GM19240 (cell line): Measurements from ENCODE around the gene SRGAP3.

ENCODE experiments used
- DNase-seq: peaks from one replicate; pipeline ENCODE4 v3.0.0; 2011; ENCODE audit warnings: low spot score; ENCODE audit not compliant: insufficient read length

SRGAP3 gene

GRCh38 chr3:9061634-9062033, 187.8 kb downstream of the SRGAP3 start:
- DNase-seq, result no peak

GRCh38 chr3:9059489-9060400, 189.7 kb downstream of the SRGAP3 start:
- no peak for DNase-seq

DNA sequence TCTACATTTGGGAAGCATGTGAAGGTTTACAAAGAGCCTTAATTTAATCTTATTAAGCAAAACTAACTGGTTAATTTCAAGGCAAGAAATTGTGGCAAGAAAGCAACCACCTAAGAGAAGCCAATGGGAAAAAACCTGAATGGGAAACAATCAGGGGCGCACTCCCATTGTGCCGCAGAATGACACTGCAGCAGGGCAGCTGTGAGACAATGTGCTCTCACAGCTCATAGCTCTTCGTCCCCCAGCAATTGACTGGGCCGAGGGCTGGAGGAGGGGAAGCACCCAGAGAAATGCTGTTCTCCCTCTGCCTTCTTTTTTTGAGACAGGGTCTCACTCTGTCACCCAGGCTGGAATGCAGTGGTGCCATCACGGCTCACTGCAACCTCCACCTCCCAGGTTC, 192.9 kb downstream of the SRGAP3 start:
- DNase-seq, result no peak

DNA sequence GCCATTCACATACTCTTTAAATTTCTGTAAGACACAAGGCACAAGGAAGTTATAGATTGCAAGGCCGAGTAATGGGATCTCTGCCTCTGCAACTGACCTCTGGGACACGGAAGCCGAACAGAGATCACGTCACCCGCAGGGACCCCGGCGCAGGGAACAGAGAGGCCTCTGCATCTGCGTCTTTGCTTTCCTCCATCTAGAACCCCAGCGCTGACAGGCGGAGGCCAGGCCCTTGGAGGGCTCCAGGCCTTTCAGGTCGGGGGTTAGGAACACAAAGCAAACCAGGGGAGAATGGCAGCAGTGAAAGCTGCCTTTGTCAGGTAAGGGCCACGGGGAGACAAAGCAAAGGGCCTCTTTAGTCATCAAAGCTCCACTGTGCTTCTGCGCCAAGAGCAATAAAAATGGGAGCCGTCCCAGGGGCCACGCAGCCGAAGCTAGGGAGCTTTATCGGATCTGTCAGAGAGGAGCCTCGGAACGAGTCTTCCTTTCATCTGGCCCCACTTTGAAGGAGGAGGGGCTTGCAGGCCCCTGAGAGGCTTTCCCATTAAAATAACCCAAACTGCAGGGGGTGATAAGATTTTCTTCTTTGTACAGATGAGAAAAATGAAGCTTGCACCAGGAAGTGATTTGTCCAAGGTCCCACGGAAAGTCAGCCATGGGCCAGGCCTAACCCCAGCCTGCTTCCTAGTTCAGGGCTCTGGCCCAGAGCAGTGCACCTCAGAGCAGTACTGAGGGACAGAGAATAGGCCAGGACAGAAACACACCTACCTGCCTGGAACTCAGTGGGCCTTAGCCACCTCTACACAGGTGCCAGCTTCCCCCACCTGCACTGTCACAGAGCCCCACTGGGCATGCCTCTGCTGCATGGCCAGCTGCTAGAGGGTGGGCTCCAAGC, 201.7 kb downstream of the SRGAP3 start:
- DNase-seq, result no peak

GRCh38 chr3:9045371-9045770, 204.1 kb downstream of the SRGAP3 start:
- DNase-seq, result no peak

- DNase-seq, result no peak
Measured at GRCh38 chr3:9043063-9043462, 206.4 kb downstream of the SRGAP3 start.

GRCh38 chr3:9041626-9042025, 207.8 kb downstream of the SRGAP3 start:
- no peak for DNase-seq

DNA sequence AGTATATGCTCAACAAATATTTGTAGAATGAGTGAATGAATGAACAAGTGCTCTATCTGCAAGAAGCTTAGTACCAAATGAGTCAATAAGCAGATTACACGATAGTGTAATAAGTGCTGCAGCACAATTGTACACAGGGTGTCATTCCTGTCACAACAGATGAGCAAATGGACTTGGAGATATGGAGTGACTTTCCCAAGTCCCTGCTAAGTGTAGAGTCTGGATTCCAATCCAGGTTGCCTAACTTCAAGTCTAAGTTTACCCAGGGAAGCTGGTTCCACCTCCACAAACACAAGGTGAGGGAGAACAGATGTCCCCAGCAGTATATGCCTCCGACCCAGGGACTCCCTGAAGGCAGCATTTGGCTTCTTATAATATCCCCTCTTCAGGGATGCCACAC, 208.4 kb downstream of the SRGAP3 start:
- no peak for DNase-seq

DNA sequence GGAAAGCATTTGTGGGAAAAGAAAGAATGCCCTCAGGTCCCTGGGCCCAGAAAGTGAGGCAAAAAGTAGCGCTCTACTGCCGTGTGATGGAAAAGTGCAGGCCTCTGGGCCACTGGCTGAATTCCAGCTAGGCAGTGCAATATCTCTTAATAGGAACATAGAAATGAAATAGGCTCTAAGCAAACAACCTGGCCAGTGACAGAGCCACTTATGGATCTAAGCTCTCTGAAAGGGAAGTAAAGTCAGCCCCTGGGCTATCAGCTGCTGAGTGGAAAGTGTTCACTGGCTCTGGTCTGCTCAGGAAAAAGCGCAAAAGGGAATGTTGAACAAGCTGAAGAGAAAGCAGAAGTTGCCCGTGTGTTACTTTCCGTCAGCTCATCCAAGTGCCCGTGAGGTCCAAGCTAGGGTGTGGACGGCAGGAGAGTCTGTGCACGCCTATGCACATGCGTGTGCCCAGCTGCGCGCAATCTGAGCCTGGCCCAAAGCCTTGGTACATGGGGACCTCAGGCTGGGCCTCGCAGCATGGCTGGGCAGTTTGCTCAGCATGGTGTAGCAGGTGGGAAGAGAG, 212.2 kb downstream of the SRGAP3 start:
- no peak for DNase-seq

DNA sequence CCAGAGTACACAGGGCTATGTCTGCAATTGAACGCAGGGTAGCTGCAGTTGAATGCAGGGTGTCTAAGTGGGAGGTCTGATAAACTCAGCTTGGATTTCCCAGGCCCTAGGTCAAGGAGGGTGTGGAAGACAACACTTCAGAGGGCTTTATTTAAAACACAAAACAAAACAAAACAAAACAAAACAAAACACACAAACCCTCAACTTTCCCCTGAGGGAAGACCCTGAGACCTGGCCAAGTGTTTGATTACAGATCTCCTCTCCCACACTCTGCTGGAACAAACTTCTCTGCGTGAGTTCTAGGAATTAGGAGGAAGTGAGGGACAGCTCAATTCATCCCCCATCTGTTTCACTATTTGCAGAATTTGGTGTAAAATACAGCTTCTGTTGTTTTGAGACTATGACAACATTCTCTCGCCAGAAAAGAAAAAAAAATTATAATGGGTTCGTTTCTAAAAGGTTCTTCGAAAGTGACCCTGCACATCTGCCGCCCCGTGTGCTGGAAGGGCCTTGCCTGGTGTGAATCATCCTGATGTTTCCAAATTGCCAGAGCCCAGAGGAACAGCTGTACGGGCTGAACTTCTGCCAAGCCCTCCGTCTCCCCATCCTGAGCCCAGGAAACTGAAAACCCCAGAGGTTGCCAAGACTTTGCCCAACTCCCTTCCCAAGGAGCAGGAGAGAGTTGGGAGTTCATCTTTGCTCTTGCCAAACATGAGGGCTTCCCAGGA, 212.9 kb downstream of the SRGAP3 start:
- DNase-seq, result no peak

- DNase-seq, result no peak
Measured at GRCh38 chr3:9035961-9036360, 213.5 kb downstream of the SRGAP3 start.

DNA sequence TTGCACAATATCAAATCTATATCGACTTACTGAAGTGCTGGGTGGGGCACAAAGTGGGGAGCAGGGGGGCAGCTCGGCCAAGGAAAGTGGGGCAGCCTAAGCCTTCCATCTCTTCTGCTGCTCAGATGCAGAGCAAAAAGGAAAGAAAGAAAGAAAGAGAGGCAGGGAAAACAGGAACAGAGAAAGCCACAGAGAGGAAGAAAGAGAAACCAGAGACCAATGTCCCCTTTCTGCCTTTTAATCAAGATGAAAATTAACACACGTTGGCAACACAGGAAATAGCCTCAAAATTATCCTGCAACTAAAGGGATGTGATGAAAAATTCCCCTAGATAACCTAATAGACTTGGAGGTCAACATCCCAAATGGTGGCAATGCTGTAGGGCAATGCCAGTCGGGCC, 214.0 kb downstream of the SRGAP3 start:
- no peak for DNase-seq

DNA sequence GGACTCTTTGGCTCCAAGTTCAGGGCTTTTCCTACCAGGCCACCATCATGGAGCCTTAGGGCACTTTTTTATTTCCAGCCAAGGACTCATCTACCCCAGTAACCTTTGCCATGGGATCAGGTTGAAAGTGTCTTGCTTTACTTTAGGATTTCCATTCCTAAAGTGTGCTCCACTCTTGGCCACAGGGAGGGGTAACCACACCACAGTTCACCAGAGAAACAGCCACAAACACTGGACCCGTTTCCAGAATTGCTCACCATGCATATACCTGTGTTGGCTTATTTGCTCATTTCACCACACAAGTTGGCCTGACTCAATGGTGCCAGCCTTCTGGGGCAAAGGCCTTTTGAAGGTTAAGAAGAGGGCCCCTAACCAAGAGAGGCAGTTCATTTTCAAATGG, 215.6 kb downstream of the SRGAP3 start:
- DNase-seq, result no peak

DNA sequence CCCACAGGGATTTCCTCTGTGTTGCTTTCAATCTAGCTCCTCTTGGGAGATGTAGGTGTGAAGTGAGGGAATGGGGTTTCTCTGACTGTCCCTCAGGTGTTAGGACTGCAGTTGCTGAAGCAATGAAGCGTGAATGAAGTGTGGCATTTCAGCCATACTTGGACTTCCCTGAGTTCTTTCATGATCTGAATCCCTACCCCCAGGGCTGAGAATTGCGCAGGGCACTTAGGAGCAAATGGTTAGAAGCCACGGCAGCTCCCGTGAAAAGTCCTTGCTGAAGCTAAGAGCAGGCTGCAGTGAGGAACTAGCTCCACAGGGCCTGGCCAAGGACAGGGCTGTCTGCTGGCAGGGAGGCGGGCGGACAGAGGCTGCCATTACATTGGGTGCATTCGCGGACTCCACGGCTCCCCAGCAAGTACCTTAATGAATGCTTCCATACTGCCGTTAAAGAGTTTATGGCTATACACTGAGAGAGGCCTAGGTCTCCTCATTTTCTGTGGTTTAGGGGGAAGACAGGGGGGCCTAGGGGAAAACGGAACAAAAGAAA, 217.1 kb downstream of the SRGAP3 start:
- no peak for DNase-seq

GRCh38 chr3:9030034-9030433, 219.4 kb downstream of the SRGAP3 start:
- DNase-seq, result no peak

- DNase-seq, result no peak
Measured at GRCh38 chr3:9028134-9028533, 221.3 kb downstream of the SRGAP3 start.

DNA sequence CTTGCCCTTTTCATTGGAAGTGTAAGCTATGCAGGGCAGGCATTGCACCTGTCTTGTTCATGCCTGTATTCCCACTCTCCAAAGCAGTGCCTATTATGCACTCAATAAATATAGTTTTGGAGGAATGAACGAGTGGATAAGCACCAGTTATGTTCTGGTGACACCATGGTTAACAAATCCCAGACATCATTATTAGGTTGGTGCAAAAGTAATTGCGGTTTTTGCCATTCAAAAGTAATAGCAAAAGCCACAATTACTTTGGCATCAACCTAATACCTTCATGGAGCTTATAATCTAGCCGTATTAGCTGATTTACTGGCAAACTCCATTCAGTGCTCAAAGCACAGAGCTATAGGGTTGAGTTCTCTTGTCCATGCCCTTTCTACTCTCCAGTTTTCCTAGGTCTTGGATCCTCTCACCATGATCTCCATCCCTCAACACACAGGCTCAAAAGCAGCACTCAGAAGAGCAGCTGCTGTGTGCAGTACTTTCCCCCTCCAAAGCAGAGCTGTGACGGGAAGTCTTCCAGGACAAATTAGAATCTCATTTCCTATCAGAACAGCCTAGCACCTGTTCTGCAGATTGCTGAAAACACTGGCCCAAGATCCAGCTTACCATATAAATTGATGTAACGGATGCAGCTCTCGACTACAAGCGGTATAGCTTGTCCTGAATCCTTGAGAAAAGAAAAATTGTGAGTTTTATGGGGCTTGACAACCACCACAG, 223.0 kb downstream of the SRGAP3 start:
- no peak for DNase-seq

DNA sequence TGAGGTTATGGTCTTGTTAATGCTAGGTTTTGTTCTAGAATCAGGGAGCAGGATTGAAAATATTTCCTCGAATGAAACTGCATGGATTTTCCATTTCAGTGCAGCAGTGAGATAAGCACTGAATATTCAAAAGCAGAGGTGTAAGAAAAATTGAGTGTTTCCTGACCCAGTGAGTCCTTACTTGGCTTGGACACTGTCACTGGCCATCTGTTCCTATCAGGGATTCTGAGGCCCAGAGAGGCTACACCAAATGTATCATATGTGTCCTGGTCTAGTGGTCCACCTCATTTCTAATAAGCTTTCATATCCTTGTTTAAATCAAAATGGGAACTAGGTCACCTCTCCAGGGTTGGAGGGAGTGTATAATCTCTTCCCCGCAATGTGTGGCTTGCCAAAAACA, 225.1 kb downstream of the SRGAP3 start:
- no peak for DNase-seq

DNA sequence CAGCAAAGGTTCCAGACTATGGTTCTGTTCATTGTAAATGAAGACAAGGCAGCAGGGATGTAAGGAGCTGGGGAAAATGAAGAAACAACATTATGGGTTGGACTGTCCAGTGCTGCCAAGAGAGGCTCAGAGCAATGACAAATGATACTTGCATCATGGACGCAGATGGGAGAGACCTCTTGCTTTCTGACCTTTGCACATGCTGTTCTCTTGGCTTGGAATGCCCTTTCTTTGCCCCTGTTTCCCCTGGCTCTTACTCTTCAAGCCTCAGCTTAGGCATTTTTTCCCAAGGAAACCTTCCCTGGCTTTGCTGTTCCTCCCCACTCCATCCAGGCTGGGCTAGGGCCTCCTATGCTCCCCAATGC, 226.2 kb downstream of the SRGAP3 start:
- no peak for DNase-seq
